ENCODE results near the gene RAB44.

The RAB44 gene

DNA sequence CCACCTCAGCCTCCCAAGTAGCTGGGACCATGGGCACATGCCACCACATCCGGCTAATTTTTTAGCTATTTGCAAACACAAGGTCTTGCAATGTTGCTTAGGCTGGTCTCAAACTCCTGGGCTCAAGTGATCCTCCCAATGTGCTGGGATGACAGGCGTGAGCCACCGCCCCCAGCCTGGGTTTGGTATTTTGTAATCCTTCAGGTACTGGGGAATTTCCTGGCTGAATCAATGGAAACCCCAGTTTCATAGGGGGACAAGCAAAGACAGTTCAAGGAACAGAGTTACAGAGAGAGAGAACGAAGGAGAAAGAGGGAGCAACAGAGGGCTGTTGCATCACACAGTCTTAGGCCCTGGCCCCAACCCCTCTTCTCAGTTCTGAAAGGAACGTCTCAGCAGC is 35.7 kb downstream of the RAB44 start:
- no peak for DNase-seq

- DNase-seq, result no peak
Observed at GRCh38 chr6:36734486-36735060, 36.9 kb downstream of the RAB44 start.

DNA sequence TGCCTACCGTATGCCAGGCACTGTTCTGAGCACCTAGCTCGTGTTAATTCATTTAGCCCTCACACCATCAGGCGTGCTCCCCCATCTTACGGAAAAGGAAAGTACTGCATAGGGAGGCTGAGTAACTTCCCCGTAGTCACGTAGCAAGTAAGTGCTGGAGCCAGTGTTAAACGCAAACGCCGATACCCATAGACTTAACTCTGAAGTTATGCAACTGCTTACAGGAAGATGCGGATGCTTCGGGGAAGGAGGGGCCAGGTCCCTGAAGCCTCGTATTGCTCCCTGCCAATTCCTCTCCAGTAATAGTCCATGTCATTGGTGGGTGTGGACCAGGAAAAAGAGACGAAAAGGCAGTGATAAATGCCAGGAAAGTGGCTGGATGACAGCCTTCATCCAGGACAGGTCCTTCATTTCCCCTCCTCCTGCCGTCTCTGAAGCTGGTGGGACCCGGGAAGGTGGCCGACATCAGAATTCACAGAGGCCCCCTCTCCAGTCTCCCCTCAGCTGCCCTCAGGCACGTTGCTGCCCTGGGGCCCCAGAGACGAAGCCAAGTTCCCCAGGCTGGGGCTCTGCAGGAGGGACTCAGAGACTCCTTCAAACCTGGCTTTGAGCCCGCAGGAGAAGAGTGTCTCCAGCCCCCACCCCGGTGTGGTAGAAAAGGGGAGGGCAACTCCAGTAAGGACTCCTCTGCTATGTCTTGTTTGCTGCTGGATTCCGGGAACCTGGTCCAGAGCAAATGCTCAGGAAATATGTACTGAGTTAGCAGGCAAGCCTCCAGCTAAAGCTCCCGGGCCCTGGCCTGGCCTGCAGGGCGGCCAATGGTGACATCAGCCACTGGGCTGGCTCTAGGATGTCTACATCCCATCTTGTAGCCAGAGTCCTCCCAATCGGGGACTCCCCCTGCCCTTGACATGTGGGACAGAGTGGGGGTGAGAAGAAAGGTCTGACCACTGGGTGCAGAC is 37.8 kb downstream of the RAB44 start:
- DNase-seq, result peak; percentile 37 to 56

DNA sequence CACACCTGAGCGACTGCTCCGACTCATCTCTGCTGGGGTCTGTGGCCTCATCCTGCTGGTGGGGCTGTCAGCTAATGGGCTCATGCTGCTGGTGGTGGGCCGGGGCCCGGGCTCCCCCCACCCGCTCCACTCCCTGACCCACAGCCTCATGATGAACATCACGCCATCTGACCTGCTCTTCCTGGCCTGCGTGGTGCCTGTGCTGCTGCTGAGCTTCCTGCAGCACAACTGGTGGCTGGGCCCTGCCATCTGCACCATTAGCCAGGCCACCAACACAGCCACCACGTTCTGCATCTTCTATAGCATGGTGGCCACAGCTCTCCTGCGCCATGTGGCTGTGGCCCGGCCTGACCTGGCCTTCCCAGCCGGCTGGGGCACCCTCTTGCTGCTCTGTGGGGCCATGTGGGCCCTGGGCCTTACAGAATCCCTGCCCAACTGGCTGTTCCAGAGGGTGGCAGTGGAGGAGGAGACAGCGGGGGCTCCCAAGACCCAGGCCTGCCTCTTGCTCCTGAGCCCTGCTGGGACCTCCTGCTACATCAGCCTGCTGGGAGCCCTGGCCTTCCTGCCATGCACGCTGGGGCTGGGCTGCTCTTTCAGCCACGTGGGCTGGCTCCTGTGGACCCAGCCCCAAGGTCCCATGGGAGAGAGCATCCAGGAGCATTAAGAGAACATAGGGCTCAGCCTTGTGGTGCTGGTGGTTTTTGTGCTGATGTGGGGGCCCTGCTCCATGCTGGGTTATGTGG is 39.6 kb downstream of the RAB44 start:
- DNase-seq, result no peak

- no peak for DNase-seq
Observed at GRCh38 chr6:36738108-36738507, 40.5 kb downstream of the RAB44 start.

- no peak for DNase-seq
Observed at GRCh38 chr6:36739947-36740817, 42.6 kb downstream of the RAB44 start.

DNA sequence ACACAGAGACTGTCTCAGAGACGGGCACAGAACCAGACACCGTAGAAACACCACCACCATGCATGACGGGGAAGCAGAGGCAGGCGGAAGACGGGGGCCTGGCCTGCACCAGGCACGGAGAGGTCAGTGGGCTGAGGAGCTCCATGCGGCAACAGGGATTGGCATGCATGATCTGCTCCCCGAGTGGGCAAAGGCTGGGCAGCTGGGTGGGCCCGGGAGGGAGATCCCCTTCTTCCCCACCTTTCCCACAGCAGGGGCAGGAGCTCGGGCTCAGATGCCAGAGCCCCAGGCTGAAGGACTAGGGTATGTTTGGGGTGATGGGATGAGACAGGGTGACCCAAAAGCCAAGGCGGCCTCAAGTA is 43.2 kb downstream of the RAB44 start:
- DNase-seq, result no peak

- no peak for DNase-seq
Observed at GRCh38 chr6:36742146-36742545, 44.5 kb downstream of the RAB44 start.

DNA sequence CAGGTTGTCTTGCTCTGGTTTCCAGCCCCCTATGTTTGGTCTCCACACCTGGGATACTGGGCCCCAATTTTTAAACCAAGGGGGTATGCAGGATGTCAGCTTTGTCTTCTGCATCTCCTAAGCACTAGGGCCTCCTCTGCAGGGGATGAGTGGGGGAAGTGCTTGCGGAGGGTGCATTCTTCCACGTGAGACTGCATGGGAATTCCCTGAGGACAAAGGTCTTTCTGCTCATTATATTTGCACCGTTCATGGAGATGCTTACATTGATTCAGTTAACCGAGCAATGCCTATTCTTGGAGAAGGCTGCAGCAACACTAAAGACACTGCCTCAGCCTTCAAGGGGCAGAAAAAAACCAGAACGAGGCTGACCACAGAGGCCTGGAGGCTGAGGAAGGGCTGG is 45.4 kb downstream of the RAB44 start:
- no peak for DNase-seq

DNA sequence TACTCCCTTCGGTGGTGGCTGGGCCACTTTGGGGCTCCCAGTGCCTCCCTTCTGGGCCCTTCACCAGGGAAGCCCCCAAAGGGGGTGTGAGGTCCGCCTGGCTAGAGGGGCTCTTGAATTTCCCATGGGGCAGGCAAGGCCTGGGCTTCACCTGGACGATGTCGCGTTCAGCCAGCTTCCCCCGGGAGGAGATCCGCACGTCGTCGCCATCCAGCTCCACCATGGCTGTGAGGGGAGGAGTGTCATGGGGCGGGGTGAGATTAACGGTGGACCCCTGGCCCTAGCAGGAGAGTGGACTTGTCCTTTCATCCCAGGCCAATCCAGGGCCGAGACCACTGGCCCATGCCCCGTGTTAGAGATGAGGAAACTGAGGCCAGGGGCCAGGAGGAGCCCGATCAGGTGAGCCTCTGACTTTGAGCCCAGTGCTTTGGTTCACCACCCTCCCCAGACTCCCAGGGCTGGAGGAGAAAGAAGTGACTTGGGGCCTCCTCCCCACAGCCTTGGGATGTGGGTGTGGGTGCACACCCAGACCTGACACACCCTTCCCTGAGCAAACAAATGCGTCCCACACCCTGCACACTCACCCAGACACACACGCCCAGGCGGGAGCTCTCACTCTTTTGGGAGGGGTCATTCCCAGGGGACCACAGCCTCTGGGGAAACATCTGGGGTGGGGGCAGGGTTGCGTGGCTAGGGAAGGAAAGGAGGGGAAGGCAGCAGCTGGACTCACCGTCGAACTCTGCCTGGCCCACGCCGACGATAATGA is 46.1 kb downstream of the RAB44 start:
- DNase-seq, result no peak

DNA sequence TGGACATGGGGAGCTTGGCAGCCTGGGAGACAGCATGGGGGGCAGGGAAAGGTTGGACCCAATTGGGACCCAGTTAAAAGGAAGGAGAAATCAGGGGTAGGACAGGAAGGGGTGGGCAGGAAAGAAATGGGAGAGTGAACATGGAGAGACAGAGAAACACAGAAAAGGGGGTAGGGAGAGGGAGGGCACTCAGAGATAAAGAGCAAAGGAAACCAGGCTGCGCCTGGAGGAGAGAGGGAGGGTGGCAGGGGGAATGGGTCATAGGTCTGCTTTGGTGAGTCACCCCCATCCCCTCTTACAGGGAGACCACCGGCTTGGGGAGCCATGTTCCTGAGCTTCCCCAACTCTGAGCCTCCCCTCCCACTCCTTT is 46.7 kb downstream of the RAB44 start:
- no peak for DNase-seq

GRCh38 chr6:36745283-36745682 is 47.7 kb downstream of the RAB44 start:
- no peak for DNase-seq

DNA sequence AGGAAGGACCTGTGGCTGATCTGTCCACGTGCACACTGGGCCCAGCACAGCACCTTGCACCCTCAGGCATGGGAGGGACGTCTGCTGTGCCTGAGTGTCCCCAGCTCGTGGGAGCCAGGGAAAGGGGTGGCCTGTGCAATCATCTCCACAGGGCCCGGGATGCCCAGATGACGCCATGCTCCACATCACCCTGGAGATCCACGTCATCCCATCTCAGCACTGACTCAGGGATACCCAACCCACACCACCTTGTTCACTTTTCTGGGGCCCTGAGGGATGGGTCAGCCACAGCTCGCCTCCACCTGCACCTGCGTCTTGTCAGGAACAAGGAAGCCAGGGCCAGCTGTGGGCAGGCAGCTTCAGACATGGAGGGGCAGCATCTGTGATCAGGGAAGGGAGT is 48.2 kb downstream of the RAB44 start:
- no peak for DNase-seq

DNA sequence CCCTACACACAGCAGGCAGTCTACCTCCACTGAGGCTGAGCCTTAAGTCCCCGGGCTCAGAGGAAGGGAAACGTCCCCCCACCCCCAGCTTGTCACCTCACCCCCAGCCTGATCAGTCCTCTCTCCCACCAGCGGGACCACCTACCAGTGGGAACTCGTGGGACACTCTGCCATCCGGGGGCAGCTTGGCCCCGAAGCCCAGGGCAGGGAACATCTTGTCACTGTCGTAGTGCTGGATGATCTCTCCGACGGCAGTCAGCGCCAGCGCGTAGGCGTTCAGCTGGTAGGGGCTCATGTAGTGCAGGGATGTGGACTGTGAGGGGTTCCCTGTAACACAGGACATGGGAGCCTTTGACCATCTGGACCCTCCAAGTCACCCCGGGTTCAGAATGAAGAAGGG is 48.6 kb downstream of the RAB44 start:
- DNase-seq, result no peak

DNA sequence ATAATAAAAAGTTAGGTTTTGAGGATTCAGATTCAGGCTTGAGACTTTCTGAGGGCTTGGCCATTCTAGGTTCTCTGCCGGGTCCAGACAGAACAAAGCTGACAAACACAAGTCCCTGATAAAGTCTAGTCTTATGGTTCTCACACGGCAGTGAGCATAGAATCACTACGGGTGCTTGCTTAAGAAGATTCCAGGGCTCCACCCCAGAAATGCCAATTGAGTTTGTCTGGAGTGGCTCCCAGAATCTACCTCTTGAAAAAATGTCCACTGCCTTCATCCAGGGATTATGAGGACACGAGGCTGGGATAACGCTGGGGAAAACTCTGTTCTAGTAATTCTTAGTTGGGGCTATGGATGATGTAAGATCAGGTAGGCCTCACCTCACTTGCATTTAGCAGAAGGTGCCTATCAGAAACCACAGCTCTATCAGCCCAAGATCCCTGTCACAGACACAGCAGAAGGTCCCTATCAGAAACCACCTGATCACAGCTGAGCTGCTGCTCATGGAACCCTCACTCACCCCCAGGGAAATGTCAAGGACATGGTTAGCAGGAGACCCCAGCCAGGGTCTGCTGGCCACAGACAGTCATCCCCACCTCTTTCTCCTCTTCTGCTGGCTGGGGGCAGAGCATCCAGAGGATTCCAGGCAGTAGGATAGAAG is 52.3 kb downstream of the RAB44 start:
- DNase-seq, result no peak

- DNase-seq, result no peak
Observed at GRCh38 chr6:36751091-36751490, 53.5 kb downstream of the RAB44 start.

GRCh38 chr6:36751833-36752186 is 54.2 kb downstream of the RAB44 start:
- DNase-seq, result no peak

DNA sequence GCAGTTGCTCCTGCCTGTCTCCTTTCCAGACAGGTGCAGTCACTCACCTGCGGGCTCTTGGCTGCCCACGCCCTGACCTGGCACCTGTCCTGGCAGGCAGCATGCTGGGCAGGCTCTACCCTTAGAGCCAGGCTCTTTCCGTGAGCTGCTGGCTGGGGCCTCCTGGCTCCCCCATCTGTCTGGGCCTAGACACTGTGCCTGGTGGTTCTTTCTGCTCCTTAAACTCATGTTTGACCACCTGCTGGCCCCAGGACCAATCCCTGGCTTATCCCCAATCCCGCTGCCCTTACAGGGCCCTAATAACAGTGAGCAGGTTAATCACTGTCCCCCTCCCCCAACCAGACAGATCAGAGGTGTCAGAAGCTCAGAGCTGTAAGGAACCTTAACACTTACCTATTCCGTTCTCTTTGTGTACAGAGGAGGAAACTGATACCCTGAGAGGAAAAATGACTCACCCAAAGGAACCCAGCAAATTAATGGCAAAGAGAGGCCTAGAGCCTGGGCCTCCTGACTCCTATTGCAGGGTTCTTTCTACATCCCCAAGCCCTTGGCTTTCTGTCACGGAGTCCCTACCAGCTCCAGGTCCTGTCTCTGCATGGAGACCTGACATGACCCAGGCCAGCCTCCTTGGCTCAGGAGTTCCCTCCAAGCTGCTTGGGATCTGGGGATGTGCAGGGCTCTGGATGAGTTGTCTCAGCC is 54.7 kb downstream of the RAB44 start:
- DNase-seq, result no peak

- DNase-seq, result peak in 1 of 2 donors; percentile 68
Observed at GRCh38 chr6:36752886-36753506, 55.4 kb downstream of the RAB44 start.

DNA sequence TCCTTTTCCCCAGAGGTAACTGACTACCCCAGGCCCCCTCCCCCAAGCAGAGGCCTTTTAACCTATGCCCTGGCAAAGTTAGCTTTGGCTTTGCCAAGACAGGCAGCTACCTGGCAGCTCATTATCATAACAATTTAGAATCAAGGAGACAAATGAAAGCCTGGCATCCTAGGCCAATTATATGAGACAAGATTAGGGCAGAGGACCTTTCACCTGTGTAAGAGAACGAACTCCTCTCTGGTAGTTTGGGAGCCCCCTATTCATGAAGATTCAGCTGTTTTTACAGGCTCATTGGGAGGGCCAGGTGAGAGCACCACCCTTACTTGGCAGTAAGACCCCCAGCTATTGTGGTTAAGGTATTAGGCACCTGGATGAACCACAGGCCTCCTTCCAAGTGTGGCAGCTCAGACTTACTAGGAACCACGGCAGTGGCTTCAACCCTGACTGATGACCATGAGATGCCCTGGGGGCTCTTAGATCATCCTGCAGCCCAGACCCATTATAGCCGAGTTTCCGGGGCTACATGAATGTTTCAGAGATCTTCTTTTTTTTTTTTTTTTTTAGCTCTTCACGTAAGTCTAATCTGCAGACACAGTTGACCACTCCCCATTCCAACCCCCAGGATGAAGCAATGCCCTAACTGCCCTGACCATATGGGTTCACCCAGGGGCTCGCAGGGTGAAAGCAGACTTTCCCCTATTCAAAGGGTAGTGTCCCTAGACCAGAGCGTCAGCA is 56.2 kb downstream of the RAB44 start:
- no peak for DNase-seq
